CD14-positive monocyte (primary cell): Measurements from ENCODE around the gene CRX. TPM values are rescaled to one million over a fixed set of nuclear protein-coding genes. Genes with fewer than 3 reads are reported as not detected.

Experiments used
- DNase-seq, 3 donors: peaks; one replicate each; pipeline ENCODE4 v3.0.0-alpha.2; 2011 to 2022
- H2AFZ ChIP-seq: 2 replicates; pipeline ENCODE4 v1.6.0; 2012; ENCODE audit warnings: mild to moderate bottlenecking, low read depth, low read length, inconsistent platforms; ENCODE audit not compliant: insufficient read depth, poor library complexity, severe bottlenecking
- H3K27ac ChIP-seq, 2 donors: 1 replicate in 1 of 2; 2 replicates in 1 of 2; pipeline ENCODE4 v1.5.1; 2012 to 2013; ENCODE audit warnings: low read length in 2 of 2, control low read depth in 1 of 2, inconsistent platforms in 1 of 2, low read depth in 1 of 2, mild to moderate bottlenecking in 1 of 2
- H3K27me3 ChIP-seq, 2 donors: one replicate each; pipeline versions ENCODE4 v1.6.0 to v1.6.1; 2011 to 2013; ENCODE audit warnings: low read length in 2 of 2; ENCODE audit not compliant: control insufficient read depth in 2 of 2, insufficient read depth in 2 of 2
- H3K36me3 ChIP-seq, 2 donors: replicated peaks in 1 of 2; 1 replicate in 1 of 2; 2 replicates in 1 of 2; pipeline versions ENCODE4 v1.5.1 to v1.6.1; 2012 to 2013; ENCODE audit warnings: low read length in 2 of 2, control low read depth in 1 of 2, inconsistent platforms in 1 of 2, mild to moderate bottlenecking in 1 of 2; ENCODE audit not compliant: insufficient read depth in 2 of 2, control insufficient read depth in 1 of 2
- H3K4me1 ChIP-seq, 2 donors: 1 replicate in 1 of 2; 2 replicates in 1 of 2; pipeline versions ENCODE4 v1.5.1 to v1.6.1; 2012 to 2013; ENCODE audit warnings: low read length in 2 of 2, control low read depth in 1 of 2, inconsistent platforms in 1 of 2, mild to moderate bottlenecking in 1 of 2, moderate library complexity in 1 of 2; ENCODE audit not compliant: insufficient read depth in 2 of 2, control insufficient read depth in 1 of 2
- H3K4me2 ChIP-seq: replicated peaks from 2 replicates; pipeline ENCODE3; 2012; ENCODE audit warnings: low read length, moderate library complexity, mild to moderate bottlenecking; ENCODE audit not compliant: poor library complexity, severe bottlenecking; ENCODE audit errors: extremely low read depth
- H3K4me3 ChIP-seq, 3 experiments: fragments of 200-600 bp in 1 of 3; sonication (generic) in 1 of 3; replicated peaks in 1 of 3; 1 replicate in 2 of 3; 2 replicates in 1 of 3; pipeline ENCODE4 v1.5.1; 2011 to 2013; ENCODE audit warnings: low read length in 3 of 3, mild to moderate bottlenecking in 3 of 3, control low read depth in 2 of 3, low read depth in 2 of 3, inconsistent platforms in 1 of 3, moderate library complexity in 1 of 3
- H3K79me2 ChIP-seq: 2 replicates; pipeline ENCODE4 v1.6.0; 2012; ENCODE audit warnings: mild to moderate bottlenecking, control low read depth, inconsistent platforms, low read length, moderate library complexity; ENCODE audit not compliant: insufficient read depth
- H3K9ac ChIP-seq: 2 replicates; pipeline ENCODE4 v1.6.0; 2017; ENCODE audit warnings: low read length, mild to moderate bottlenecking; ENCODE audit not compliant: insufficient read depth, poor library complexity, severe bottlenecking
- H3K9me3 ChIP-seq, 2 donors: replicated peaks in 1 of 2; 1 replicate in 1 of 2; 2 replicates in 1 of 2; pipeline versions ENCODE4 v1.5.1 to v1.6.1; 2012 to 2013; ENCODE audit warnings: low read length in 2 of 2, control low read depth in 1 of 2; ENCODE audit not compliant: control insufficient read depth in 1 of 2, insufficient read depth in 1 of 2
- H4K20me1 ChIP-seq: 2 replicates; pipeline ENCODE4 v1.6.0; 2012; ENCODE audit warnings: mild to moderate bottlenecking, low read length, control low read depth, moderate library complexity; ENCODE audit not compliant: insufficient read depth
- H3K27ac Mint-ChIP-seq, 7 donors: one replicate each; pipeline ENCODE4 v1.8.0; 2020; ENCODE audit warnings: mild to moderate bottlenecking in 7 of 7, mixed read lengths in 7 of 7, moderate library complexity in 6 of 7, inconsistent platforms in 2 of 7
- H3K27me3 Mint-ChIP-seq, 3 donors: one replicate each; pipeline ENCODE4 v1.8.0; 2021 to 2022; ENCODE audit warnings: low read depth in 3 of 3, mild to moderate bottlenecking in 3 of 3, mixed read lengths in 3 of 3, moderate library complexity in 3 of 3, inconsistent platforms in 1 of 3
- H3K36me3 Mint-ChIP-seq, 2 donors: one replicate each; pipeline ENCODE4 v1.8.0; 2020; ENCODE audit warnings: mixed read lengths in 2 of 2, inconsistent platforms in 1 of 2, mild to moderate bottlenecking in 1 of 2
- H3K4me1 Mint-ChIP-seq: one replicate; pipeline ENCODE4 v1.8.0; 2020; ENCODE audit warnings: mild to moderate bottlenecking, mixed read lengths
- H3K4me3 Mint-ChIP-seq, 2 donors: one replicate each; pipeline ENCODE4 v1.8.0; 2020; ENCODE audit warnings: mild to moderate bottlenecking in 2 of 2, mixed read lengths in 2 of 2, moderate library complexity in 1 of 2
- H3K9me3 Mint-ChIP-seq, 7 donors: one replicate each; pipeline ENCODE4 v1.8.0; 2020 to 2022; ENCODE audit warnings: mixed read lengths in 7 of 7, mild to moderate bottlenecking in 6 of 7, moderate library complexity in 6 of 7, inconsistent platforms in 2 of 7
- WGBS: methylation state at CpG from one replicate; pipeline ENCODE4 v1.1.5; 2013; ENCODE audit warnings: missing lambda C conversion rate; ENCODE audit not compliant: insufficient coverage; 5-methylcytosine and 5-hydroxymethylcytosine counted together
- intact Hi-C, 2 donors: fragments of 100-400 bp; cut with micrococcal nuclease; formaldehyde crosslinking; loops; one replicate each; pipeline versions ENCODE4 v1.15.0 to v1.15.1; 2023
- polyA plus RNA-seq, 3 donors: library from polyadenylated mRNA; depleted of rRNA in 1 of 3; unstranded in 2 of 3; stranded (reverse) in 1 of 3; fragments of 300-500 nt in 2 of 3; fragments of >200 nt in 1 of 3; fragmentation: Illumina TruSeq in 2 of 3; gene quantifications; 1 replicate in 2 of 3; 2 replicates in 1 of 3; pipeline ENCODE4 v1.2.3, GENCODE V29; 2012 to 2021
- TF ChIP-seq, protein P1 (sequence below): fragments of 200-600 bp; IDR thresholded peaks from one replicate; pipeline ENCODE4 v1.8.0; 2022; ENCODE audit warnings: antibody characterized with exemption, mild to moderate bottlenecking

CRX gene
- polyA plus RNA-seq, 3 donors: not detected

DNA sequence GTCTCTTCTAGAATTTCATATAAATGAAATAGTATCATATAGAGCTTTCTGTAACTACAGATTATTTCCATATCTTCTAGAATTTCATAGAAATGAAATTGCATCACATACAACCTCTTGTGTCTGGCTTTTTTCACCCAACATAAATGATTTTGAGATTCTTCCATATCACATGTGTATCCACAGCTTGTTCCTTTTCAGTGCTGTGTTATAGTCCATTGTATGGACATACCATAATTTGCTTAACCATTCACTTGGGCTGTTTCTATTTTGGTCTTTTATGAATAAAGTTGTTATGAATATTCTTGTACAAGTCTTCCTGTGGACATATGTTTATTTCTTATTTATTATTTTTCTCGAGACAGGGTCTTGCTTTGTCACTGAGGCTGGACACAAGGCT is 29.1 kb upstream of the CRX start:
- Histone ChIP-seq H3K27ac (no peak overlapping the region), H3K36me3 (no peaks in the 10 kb centered on the region), H3K4me3 (no peak overlapping the region), H3K4me2 (no peak overlapping the region), H3K4me1 (no peaks in the 10 kb centered on the region), H3K27me3 (no peaks in the 10 kb centered on the region), H2AFZ (no peak overlapping the region), H3K9ac (no peak overlapping the region), H3K79me2 (no peaks in the 10 kb centered on the region), H4K20me1 (no peaks in the 10 kb centered on the region), H3K9me3 (no peaks in the 10 kb centered on the region)
- DNase-seq: no peak
- H3K27ac Mint-ChIP-seq: no peak overlapping the region
- H3K27me3 Mint-ChIP-seq: peaks cover 4 to 11% (median 9%) of the 10 kb centered on the region in 3 donors
- H3K9me3 Mint-ChIP-seq: peaks cover 0 to 9% (median 7%) of the 10 kb centered on the region in 7 donors
- TF ChIP-seq, protein P1, sequence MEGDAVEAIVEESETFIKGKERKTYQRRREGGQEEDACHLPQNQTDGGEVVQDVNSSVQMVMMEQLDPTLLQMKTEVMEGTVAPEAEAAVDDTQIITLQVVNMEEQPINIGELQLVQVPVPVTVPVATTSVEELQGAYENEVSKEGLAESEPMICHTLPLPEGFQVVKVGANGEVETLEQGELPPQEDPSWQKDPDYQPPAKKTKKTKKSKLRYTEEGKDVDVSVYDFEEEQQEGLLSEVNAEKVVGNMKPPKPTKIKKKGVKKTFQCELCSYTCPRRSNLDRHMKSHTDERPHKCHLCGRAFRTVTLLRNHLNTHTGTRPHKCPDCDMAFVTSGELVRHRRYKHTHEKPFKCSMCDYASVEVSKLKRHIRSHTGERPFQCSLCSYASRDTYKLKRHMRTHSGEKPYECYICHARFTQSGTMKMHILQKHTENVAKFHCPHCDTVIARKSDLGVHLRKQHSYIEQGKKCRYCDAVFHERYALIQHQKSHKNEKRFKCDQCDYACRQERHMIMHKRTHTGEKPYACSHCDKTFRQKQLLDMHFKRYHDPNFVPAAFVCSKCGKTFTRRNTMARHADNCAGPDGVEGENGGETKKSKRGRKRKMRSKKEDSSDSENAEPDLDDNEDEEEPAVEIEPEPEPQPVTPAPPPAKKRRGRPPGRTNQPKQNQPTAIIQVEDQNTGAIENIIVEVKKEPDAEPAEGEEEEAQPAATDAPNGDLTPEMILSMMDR: no peak
- H3K36me3 Mint-ChIP-seq: no peaks in the 10 kb centered on the region
- peaks cover 1% of the 10 kb centered on the region for H3K4me1 Mint-ChIP-seq
- no CpG with 5 or more reads among the region's 1 CpG for WGBS
- H3K4me3 Mint-ChIP-seq: no peak overlapping the region
- intact Hi-C loops: no loop called here

DNA sequence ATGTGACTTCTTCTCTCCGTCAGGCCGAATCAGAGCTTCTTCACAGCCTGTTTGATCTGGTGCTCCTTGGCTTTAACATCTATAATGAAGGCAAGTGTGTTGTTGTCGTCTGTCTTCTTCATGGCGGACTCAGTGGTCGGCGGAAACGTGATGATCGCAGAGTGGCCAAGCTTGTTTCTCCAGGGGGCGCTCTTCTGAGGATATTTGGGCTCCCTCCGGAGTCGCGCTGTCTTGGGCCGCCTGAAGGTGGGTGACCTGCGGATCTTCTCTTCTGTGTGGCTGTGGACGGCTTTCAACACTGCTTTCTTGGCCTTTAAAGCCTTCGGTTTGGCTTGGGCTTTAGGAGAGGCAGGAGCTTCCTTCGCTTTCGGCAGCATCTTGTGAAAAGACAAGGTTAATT is 27.2 kb upstream of the CRX start:
- DNase-seq: no peak
- no peak overlapping the region for H3K9ac ChIP-seq
- Mint-ChIP-seq H3K9me3 (peaks cover 0 to 9% (median 7%) of the 10 kb centered on the region in 7 donors), H3K36me3 (no peaks in the 10 kb centered on the region), H3K27ac (no peak overlapping the region), H3K27me3 (peaks cover 10 to 14% (median 13%) of the 10 kb centered on the region in 3 donors), H3K4me3 (no peak overlapping the region), H3K4me1 (no peaks in the 10 kb centered on the region)
- no peaks in the 10 kb centered on the region for H4K20me1 ChIP-seq
- H3K9me3 ChIP-seq: no peaks in the 10 kb centered on the region
- H3K27ac ChIP-seq: no peak overlapping the region
- H3K36me3 ChIP-seq: no peaks in the 10 kb centered on the region
- TF ChIP-seq, protein P1: no peak
- no peaks in the 10 kb centered on the region for H3K4me1 ChIP-seq
- H3K4me3 ChIP-seq: no peak overlapping the region
- 85% methylated on average over 17 of the region's 18 CpGs for WGBS
- H3K4me2 ChIP-seq: no peak overlapping the region
- no peak overlapping the region for H2AFZ ChIP-seq
- intact Hi-C loops: no loop called here
- H3K27me3 ChIP-seq: no peaks in the 10 kb centered on the region
- no peaks in the 10 kb centered on the region for H3K79me2 ChIP-seq
